Measurements from ENCODE around the gene DIAPH2. TPM values are rescaled to one million over a fixed set of nuclear protein-coding genes. Genes with fewer than 3 reads are reported as not detected.

The DIAPH2 gene
- total RNA-seq, 2 donors from 2014 or later: 11.6 to 12.7 TPM

- Histone ChIP-seq H3K36me3 (no peaks in the 10 kb centered on the region), H3K4me1 (no peaks in the 10 kb centered on the region), H3K27ac (no peak overlapping the region), H3K27me3 (no peaks in the 10 kb centered on the region), H3K9me3 (no peaks in the 10 kb centered on the region), H3K4me3 (no peak overlapping the region)
- no peak for DNase-seq (ENCODE audit: low spot score)
- TF ChIP-seq, protein P1, sequence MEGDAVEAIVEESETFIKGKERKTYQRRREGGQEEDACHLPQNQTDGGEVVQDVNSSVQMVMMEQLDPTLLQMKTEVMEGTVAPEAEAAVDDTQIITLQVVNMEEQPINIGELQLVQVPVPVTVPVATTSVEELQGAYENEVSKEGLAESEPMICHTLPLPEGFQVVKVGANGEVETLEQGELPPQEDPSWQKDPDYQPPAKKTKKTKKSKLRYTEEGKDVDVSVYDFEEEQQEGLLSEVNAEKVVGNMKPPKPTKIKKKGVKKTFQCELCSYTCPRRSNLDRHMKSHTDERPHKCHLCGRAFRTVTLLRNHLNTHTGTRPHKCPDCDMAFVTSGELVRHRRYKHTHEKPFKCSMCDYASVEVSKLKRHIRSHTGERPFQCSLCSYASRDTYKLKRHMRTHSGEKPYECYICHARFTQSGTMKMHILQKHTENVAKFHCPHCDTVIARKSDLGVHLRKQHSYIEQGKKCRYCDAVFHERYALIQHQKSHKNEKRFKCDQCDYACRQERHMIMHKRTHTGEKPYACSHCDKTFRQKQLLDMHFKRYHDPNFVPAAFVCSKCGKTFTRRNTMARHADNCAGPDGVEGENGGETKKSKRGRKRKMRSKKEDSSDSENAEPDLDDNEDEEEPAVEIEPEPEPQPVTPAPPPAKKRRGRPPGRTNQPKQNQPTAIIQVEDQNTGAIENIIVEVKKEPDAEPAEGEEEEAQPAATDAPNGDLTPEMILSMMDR (IDR thresholded peaks at IDR 0.05): no peak
Measured at GRCh38 chrX:97551821-97552220, 867.2 kb downstream of the DIAPH2 start.

- no peaks in the 10 kb centered on the region for H3K4me1 ChIP-seq
- H3K27me3 ChIP-seq: no peaks in the 10 kb centered on the region
- TF ChIP-seq, protein P1 (IDR thresholded peaks at IDR 0.05): no peak
- no peaks in the 10 kb centered on the region for H3K9me3 ChIP-seq
- no peaks in the 10 kb centered on the region for H3K36me3 ChIP-seq
- no peak for DNase-seq (ENCODE audit: low spot score)
- no peak overlapping the region for H3K4me3 ChIP-seq
- H3K27ac ChIP-seq: no peak overlapping the region
Measured at GRCh38 chrX:97553833-97554232, 869.2 kb downstream of the DIAPH2 start.

DNA sequence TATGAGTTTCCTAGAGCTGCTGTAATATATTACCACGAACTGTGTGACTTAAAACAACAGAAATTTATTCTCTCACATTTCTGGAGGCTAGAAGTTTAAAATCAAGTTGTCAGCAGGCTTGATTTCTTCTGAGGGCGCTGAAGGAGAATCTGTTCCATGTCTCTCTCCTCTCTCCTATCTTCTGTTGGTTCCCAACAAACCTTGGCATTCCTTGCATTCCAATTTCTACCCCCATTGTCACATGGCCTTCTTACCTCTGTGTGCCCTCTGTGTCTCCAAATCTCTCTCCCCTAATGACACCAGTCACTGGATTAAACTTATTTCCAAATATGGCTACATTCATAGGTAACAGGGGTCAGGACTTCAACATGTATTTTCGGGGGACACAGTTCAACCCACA, 871.7 kb downstream of the DIAPH2 start:
- DNase-seq (ENCODE audit: low spot score): no peak
- TF ChIP-seq, protein P1 (IDR thresholded peaks at IDR 0.05): no peak
- Histone ChIP-seq H3K4me1 (no peaks in the 10 kb centered on the region), H3K36me3 (no peaks in the 10 kb centered on the region), H3K9me3 (no peaks in the 10 kb centered on the region), H3K27ac (no peak overlapping the region), H3K4me3 (no peak overlapping the region), H3K27me3 (no peaks in the 10 kb centered on the region)

DNA sequence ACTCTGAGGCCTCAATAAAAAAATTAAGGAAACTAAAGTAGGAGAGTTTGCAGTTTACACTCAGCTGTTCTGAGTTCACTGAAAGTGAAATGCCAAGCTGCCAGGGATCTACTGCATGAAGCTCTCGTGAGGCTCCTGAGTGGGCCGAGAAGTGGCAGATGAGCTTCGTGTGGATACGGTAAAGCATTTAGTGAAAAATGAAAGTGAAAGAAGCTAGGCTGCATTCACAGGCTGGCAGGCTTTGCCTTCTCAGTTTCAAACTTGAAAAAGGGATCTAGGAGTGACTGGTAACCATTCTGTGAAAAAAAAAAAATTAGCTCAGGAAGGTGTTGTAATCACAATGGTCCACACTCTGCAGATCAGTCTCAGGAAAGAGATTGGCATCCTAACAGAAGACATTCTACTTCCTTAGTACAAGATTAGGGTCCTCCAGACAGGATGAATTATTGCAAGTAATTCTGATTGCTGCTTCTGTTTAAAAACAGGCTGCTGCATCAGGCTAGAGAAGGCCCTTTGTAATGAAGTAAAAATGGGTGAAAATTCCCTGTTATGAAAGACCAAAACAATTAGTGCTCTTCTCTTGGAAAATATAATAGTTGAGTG, 879.0 kb downstream of the DIAPH2 start:
- TF ChIP-seq, protein P1 (IDR thresholded peaks at IDR 0.05): no peak
- H3K36me3 ChIP-seq: no peaks in the 10 kb centered on the region
- no peaks in the 10 kb centered on the region for H3K9me3 ChIP-seq
- no peaks in the 10 kb centered on the region for H3K4me1 ChIP-seq
- H3K27ac ChIP-seq: peak overlapping the region in 1 of 2 donors; percentile 24
- peak overlapping the region in 1 of 2 donors; percentile 32 for H3K4me3 ChIP-seq
- no peaks in the 10 kb centered on the region for H3K27me3 ChIP-seq
- no peak for DNase-seq (ENCODE audit: low spot score)

DNA sequence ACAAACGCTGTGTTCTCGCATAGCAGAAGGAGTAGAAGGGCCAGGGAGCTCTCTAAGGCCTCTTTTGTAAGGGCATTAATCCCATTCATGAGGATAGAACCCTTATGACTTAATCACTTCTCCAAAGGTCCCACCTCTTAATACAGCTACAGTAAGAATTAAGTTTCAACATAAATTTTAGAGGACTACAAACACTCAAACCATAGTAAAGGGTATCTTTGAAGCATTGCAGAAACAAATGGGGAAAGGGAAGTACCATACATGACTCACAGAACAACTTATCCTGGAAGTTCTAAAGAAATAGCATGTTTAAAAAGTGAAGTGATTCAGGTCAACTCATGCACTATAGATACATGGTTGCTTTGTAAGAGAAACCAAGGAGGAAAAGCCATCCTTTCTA, 879.9 kb downstream of the DIAPH2 start:
- H3K27ac ChIP-seq: no peak overlapping the region
- no peaks in the 10 kb centered on the region for H3K36me3 ChIP-seq
- H3K4me3 ChIP-seq: no peak overlapping the region
- TF ChIP-seq, protein P1 (IDR thresholded peaks at IDR 0.05): no peak
- H3K9me3 ChIP-seq: no peaks in the 10 kb centered on the region
- no peaks in the 10 kb centered on the region for H3K27me3 ChIP-seq
- H3K4me1 ChIP-seq: no peaks in the 10 kb centered on the region
- no peak for DNase-seq (ENCODE audit: low spot score)

- Histone ChIP-seq H3K27ac (no peak overlapping the region), H3K9me3 (no peaks in the 10 kb centered on the region), H3K4me3 (no peak overlapping the region), H3K27me3 (no peaks in the 10 kb centered on the region), H3K36me3 (no peaks in the 10 kb centered on the region), H3K4me1 (no peaks in the 10 kb centered on the region)
- TF ChIP-seq, protein P1 (IDR thresholded peaks at IDR 0.05): no peak
- DNase-seq (ENCODE audit: low spot score): no peak
Measured at GRCh38 chrX:97587171-97587570, 902.5 kb downstream of the DIAPH2 start.
